Activated CD4-positive, alpha-beta T cell treated with anti-CD3 and anti-CD28 coated beads, Interleukin-2, Interleukin-6, amounts not matched to agents 100 ng/mL and 50 ng/mL, durations not matched to agents 16 hours and 8 hours (primary cell): ENCODE data around the gene SCARB1.

ENCODE experiments used
- DNase-seq: peaks from one replicate; pipeline ENCODE4 v3.0.0-alpha.2; 2020

The SCARB1 gene

DNA sequence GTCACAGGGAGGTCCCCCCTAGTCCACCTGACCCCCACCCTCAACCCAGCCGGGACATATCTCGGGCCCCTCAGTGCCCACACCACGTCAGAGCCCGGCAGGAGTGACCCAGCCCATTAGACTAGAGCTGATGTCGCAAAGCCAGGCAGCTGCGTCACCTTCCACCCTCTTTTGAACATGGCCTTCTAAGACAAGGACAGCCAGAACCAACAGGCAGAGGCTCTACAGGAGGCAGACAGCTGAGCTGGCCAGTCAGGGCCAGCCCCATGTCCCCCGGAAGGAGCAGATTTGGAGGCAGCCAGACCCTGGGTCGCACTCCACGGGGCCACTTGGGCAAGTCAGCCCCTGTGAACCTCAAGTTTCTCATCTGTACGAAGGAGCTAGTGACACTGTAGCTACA is 44.1 kb downstream of the SCARB1 start:
- no peak for DNase-seq

DNA sequence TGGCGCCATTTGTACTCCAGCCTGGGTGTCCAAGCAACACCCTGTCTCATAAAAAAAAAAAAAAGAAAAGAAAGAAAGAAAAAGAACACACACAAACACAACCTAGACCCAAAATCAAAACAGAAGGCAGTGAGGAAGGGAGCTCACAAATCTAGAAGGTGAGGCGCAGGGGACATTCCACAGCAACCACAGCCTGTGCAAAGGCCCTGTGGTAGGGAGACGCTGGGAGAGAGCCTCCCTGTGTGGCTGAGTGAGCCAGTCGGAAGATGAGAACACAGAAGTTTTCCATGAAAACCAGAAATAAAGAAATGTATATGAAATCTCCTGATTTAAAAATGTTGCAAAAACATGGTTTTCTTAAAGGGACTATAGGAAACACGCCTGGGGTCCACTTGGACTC is 44.6 kb downstream of the SCARB1 start:
- DNase-seq, result no peak

DNA sequence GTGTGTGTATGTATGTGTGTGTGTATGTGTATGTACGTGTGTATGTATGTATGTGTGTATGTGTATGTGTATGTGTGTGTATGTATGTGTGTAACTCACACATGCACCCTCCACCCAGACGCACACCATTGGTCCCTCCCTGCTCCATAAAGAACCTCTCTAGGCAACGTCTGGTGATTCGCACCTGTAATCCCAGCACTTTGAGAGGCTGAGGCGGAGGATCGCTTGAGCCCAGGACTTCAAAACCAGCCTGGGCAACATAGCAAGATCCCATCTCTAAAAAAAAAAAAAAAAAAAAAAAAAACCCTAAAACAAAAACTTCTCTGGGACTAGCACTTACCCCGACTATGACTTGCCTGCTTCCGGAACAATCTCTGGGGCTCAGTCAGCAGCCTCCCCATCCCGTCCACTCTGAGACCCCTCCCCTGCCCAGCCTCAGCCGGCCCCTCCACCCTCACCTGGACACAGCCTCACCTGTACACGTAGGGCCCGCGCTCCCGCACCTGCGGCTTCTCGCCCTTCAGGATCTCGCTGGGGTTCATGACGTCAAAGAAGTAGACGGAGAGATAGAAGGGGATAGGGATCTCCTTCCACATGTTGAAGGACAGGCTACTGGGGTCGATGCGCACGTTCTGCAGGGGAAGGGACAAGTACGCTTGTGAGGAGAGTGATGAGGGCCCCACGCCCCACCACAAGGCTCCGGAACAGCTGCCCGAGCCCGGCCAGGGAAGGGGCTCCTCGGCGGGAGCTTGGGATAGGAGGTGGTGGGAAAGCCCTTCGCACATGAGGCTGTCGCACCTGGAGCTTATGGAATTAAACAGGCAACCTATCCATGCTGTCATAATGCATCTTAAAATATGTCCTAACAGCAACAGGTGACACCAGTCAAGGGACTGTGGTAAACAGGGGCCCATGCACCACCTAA is 46.3 kb downstream of the SCARB1 start:
- DNase-seq, result no peak

DNA sequence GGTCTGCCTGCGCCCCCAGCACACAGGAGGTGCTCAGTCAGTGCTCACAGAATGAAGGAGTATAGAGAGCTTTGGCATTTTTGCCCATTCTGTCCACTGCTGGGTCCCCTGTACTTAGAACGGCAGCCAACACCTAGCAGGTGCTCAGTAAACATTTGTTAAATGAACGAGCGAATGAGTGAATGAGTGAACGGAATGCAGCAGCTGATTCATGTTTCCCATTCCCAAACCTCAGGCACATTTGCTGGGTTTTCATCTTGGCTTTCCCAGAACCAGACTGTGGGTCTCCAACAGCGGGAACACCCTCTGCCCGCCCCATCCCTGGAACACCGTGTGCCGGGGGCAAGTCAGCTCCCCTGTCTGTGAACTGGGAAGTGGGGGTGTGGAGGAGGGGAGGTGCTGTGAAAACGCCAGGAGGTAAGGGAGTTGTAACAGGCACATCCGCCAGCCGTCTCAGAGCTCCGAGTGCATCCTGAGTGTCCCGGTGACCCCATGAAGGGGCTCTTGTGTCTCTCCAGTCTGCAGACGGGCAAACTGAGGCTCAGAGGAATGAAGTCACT is 47.3 kb downstream of the SCARB1 start:
- no peak for DNase-seq

DNA sequence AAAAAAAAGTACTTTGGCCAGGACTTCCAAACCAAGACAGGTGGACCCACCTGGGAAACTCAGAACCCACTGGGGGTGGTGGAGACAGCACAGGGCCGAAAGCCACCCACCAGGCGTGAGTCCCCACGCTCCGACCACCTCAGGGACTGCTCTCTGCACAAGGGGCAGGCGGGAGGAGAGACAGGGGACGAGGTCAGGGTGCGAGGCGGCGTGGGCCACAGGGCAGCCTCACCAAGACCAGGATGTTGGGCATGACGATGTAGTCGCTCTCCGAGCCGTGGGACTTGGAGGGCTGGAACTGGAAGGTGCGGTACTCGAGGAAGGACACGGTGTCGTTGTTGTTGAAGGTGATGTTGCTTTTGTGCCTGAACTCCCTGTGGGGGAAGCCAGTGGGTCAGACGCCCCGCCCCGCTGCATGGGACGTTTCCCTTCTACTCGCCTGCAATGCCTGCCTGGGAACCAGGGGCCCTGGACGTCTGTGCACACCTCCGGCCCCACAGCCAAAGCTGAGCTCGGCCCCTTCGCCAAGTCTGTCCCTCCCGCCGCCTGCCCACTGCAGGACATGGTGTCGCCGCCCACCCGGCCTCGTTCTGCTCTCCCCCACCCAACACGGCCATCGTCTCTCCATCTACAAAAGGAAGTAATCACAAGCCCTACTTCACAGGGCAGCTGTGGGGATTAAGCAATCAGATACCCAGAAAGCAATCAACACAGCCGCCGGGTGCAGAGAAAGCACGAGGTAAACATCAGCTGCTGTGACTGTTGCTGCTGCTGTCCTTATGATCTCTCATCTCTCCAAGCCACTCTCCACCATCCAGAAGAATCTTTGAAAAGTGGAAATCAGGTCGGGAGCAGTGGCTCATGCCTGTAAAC is 48.7 kb downstream of the SCARB1 start:
- DNase-seq, result no peak

DNA sequence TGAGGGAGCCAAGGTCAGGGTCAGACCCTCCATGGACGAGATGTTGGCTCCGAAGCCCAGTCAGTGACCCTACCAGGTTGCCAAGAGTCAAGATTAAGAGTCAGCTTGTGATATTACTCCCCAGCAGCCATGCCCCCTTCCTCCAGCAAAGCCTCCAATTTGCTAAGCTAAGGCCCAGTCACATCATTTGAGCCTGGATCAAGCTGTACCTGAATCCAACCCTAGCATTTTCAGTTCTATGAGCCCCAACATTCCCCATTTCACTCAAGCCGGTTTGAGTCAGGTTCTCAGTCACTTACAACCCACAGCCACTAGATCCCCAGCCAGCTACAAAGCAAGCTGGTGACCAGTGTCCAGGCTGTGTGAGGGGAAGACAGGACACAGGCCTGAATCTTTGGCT is 49.9 kb downstream of the SCARB1 start:
- DNase-seq, result no peak

DNA sequence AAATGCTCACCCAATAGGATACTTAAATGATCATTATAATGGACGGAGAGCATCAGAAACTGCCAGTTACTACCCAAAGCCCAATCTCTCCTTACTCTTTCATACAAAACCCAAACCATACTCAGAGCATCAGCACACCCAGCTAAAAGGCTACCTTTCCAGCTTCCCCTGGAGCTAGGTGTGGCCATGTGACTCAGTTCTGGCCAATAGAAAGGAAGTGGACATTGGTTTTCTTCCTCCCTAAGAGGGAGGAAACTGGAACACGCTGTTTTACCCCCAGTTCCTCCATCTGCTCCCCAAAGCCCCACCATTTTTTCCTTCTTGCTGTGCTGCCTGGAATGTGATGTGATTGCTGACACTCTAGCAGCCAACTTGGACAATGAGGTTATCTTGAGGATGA is 50.7 kb downstream of the SCARB1 start:
- no peak for DNase-seq

DNA sequence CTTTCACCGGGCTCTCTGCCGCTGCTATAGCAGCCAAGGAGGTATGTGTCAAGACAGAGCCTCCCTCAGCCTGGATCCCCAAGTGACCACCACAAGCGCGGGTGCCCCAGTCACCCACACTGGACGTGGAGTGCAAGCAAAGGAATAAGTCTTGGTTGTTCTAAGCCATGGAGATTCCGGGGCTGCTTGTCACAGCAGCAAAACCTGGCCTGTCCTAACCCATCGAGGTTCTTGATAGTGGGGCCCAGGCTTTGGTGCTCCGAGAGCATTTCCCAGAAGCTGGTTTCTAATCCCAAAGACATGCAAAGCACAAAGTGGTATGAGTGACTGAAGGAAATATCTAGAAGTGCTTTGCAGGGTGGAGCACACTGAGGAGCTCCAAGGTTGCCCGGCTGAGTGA is 51.3 kb downstream of the SCARB1 start:
- DNase-seq, result no peak

DNA sequence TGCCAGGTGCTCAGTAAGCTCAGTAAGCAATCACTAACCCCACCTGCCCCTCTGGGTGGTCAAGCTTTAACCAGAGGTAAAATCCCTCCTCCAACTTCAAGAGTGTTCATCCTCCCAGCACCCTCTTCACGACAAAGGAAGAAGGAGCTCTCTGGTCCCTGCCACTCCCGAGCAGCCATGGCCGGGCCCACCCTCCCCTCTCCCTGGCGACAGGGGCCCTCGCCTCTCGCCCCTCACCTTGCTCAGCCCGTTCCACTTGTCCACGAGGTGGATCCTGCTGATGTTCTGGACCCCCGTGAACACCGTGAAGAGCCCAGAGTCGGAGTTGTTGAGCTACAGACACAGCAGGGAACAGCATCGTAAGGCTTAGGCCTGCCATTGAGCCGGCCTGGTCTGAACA is 52.0 kb downstream of the SCARB1 start:
- DNase-seq, result no peak

DNA sequence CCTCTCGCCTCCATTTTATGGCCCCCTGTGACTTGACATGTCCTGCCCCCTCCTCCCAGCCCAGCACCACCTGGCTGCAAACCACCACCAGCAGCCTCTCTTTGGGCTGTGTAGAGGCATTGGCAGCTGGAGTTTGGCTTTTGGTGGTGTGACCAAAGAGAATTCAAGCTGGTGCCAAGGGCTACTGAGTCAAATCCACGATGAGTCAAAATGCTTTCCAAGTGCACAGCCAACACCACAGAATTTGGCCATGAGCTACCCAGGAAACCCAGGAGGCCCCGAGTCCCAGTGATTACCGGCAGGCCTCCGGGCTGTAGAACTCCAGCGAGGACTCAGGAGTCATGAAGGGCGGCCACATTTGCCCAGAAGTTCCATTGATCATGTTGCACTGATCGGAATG is 53.8 kb downstream of the SCARB1 start:
- DNase-seq, result no peak

DNA sequence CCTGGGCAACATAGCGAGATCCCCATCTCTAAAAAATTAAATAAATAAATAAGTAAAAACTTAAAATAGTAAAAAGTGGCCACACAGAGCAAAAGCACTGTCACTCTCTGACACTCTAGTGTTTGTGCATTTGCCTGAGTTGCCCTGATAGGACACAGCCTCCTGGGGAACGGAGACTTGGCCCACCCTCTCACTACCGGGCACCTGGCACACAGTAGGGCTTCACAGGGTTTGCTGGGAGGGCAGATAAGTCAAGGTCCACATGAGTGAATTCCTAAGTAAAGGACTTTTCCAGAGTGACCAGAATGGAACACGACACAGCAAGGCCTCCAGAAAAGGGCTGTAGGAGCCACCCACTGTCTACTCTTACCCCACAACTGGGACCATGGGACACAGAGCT is 54.3 kb downstream of the SCARB1 start:
- no peak for DNase-seq

DNA sequence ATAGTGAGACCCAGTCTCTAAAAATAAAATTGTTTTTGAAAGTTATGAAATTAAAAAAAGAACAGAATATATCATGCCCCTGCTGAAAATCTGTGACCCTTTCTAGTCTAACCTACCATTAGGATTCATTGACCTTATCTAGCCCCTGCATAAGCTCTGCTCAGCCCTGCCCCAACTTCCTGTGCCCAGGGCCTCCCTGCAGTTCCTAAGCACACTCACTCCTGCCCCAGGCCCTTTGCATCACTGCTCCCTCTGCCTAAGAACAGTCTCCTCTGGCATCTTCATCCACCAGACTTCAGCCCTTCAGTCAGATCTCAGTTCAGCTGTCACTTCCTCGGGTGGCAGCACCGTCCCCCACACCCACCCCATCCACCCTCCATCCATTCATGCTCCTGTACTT is 55.4 kb downstream of the SCARB1 start:
- DNase-seq, result no peak

DNA sequence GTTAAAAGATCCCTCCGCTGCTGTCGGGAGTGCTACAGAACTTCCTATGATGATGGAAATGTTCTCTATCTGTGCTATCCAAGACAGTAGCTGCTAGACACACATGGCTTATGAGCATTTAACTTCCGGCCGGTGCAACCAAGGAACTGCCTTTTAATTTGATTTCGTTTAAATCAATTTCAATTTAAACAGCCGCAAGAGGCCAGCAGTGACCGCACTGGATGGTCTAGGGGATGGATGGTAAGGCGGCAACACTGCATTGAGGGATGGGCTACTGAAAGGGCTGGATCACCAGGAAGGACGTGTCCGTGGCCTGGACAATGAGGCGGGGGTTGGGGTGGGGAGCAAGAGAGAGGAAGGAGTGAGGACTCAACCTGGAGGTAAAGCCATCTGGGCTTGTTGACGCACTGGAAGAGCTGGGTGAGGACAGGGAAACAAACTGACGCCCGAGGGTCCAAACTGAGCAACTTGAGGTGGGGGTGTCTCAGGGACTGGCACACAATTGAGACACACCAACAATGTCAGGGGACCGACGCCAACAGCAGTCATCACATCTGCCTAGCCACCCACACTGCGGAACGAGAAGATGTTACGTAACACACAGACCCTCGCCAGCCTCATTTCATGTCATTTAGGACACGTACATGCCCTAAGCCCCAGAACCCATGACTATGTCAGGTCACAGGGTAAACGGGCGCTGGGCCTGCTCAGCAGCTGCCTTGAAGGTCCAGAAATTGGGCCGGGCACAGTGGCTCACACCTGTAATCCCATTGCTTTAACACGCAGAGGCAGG is 57.6 kb downstream of the SCARB1 start:
- DNase-seq, result no peak

DNA sequence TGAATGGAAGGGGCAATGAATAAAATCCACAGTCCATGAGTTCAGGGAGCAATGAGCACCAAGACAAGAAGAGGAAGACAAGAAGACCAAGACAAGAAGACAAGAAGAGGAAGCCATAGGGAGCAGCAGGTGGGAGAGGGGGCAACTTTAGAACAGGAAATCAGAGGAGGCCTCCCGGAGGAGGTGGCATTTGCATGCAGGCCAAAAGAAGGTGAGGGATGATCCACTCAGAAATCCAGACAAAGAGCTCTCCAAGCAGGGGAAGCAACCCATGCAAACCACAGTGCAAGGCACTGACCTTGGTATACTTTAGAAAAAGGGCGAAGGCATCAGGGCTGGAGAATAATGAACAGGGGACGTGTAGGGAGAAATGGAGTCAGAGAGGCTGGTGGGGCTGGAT is 58.6 kb downstream of the SCARB1 start:
- no peak for DNase-seq

DNA sequence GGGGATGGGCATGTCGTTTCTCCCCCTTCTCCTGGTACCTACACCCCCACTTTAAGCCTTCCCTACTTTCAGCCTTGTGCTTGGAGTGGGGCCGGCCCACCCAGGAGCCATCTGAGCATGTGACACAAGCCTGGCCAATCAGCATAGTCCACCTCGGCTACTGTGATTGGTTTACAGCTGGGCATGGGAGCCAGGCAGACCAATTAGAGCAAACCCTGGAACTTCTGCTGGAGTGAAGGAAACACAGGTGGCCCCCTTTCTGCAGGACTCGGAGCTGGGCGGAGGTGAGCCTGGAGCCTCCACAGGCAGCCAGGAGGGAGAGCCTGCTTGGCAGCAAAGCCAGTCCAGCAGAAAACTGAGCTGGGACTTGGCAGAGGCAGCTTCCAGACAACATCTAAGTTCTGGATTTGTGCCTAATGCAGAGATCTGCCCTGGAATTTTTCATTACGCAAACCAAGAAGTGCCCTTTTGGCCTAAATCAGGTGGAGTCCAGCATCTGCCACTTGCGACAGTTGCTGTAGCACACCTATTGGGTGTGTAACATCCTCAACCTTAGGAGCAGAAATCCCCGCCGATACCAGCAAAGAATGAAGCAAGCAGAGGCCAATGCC is 59.5 kb downstream of the SCARB1 start:
- DNase-seq, result peak; percentile 14

DNA sequence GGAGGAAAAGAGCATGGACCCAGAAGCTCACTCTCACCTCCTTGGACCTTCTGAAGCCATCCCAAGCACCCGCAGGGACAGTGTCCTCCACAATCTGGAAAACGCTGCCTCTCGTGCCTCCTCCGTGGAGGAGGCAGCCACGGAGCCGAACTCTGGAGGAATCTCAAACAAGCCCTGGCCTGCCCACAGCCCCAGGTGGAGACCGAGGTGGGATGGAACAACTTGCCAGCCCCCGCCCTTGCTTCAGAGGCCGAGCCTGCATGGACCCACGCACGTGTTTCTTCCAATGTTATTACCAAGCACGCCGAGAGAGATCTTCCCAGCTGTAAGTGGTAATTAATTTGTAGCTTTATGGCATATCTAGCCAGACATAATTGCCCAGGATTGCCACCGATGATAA is 61.3 kb downstream of the SCARB1 start:
- no peak for DNase-seq

DNA sequence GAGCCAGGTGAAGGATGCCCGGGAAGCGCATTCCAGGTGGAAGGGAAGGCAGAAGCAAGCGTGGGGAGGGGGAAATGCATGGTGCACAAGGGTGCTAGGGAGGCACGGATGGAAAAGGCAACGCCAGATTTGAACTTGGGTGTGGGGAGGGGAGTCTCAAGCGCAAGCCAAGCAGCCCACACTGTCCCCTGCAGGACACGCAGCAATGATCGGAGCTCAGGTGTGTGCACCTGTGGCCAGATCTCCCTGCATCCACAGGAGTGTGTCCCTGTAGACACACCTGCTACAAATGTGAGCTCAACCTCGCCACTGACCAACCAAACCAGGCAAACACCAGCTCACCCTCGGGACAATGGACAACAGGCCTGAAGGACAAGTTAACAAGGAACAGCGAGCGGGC is 63.2 kb downstream of the SCARB1 start:
- no peak for DNase-seq

DNA sequence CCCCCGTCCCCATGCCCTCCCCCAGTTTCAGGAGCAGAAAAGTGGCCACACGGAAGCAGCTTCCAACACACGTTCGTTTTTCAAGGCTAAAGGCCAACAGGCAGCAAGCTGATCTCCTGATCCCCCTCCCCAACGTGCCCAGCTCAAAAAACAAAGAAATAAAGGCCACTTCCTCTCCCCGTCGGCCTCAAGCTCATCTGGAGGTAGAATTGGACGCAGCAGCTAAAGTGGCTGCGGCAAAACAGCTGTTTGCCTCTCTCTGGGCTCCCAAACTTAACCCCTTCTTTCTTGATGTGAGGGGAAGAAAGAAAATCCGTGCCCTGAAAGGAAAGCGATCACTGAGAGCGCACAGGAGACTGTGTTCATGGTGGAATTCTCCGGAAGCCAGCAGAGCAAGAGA is 66.3 kb downstream of the SCARB1 start:
- no peak for DNase-seq

DNA sequence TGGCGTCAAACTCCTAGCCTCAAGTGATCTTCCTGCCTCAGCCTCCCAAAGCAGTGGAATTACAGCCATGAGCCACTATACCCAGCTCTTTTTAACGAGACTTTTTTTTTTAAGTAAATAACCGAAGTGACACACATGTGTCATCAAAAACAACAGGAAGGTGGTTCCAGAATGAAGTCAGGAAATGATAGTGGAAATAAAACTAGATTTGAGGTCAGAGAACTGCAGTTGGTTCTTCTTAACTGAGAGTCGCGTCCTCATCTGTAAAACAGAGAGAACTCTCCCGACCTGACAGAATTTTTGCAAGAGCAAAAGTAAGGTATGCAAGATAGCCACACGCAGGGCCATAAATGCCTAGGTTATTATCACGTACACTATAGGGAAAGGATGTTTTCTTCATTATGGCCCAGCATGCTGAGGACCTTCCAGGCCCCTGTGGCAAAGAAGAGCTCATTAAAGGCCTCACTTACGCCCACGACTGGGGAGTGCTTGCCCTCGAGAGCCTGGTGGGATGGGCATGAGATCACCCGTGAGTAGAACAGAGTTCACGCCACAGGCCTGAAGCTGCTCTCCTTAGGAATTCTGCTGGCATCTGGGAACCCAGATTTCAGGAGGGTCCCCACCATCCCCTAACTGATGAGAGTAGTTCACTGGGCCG is 67.2 kb downstream of the SCARB1 start:
- DNase-seq, result peak; percentile 39

DNA sequence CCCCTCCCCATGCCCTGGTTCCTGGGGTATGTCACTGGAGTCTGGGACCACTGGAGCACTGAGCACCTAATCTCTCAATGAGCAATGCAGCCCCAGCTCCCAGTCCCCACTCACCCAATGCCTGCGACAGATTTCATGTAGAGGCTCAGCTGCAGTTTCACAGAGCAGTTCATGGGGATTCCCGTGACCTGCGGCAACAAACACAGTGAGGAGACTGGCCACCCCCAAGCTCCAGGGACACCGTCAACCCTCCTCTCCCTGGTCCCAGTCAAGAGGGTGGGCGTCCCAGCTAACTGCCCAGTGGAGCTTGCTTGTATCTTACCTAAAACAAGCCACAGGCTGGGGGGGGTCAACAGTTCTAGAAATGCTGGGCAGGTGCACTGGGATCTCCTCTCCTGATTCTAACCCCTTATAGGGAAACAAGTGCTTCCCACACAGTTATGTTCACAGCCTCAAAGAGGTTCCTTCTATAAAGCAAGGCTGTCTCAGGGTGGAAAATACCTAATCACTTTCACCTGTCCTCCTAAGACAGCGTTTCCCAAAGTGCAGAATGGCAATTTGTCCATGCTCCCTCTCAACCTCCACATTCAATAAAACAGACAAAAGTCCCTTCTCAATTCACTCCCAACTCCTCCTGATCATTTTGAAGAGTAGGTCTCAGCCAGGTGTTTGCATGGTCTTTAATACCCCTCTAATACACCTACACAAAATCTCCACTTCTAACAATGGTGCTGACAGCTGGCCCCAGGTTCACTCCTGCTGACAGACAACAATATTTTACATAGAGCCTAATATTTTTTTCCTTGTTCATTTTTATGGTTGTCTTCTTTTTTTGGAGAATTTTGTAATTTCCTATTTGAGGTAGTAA is 68.3 kb downstream of the SCARB1 start:
- no peak for DNase-seq

DNA sequence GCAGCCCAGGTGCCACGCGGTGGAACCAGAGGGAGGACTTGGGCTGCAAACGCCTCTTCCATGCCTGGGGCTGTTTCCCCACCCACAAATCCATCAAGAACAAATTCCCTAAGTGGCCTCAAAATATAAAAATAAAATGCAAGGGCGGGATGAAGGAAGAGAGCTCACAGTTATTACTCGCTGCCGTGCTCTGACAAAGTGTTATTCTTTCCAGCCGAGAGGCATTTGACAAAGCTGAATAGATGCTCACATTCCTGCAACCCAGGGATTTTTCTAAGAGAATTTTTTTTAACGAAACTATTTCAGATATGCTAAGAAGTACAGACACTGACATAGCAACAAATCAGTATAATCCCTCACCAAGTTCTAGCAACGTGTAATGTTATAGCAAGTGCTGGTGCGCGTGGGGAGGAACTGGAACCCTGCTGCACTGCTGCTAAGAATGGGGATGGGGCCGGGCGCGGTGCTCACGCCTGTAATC is 70.7 kb downstream of the SCARB1 start:
- DNase-seq, result no peak
